Stimulated activated CD8-positive, alpha-beta memory T cell treated with anti-CD3 and anti-CD28 coated beads, Interleukin-4, amount 100 ng/mL, for 24 hours (primary cell): ENCODE data around the gene RBMS3.

Source experiments
- DNase-seq: peaks from one replicate; pipeline ENCODE4 v3.0.0-alpha.2; 2020; ENCODE audit warnings: low read depth

RBMS3 gene

GRCh38 chr3:29890801-29891200 is 609.9 kb downstream of the RBMS3 start:
- no peak for DNase-seq

- DNase-seq = no peak
Observed at GRCh38 chr3:29892976-29893554, 612.2 kb downstream of the RBMS3 start.

GRCh38 chr3:29896856-29897255 is 616.0 kb downstream of the RBMS3 start:
- DNase-seq = no peak

- no peak for DNase-seq
Observed at GRCh38 chr3:29898171-29898965, 617.5 kb downstream of the RBMS3 start.

GRCh38 chr3:29899021-29899420 is 618.1 kb downstream of the RBMS3 start:
- DNase-seq = no peak

GRCh38 chr3:29901097-29901496 is 620.2 kb downstream of the RBMS3 start:
- no peak for DNase-seq

GRCh38 chr3:29903600-29903999 is 622.7 kb downstream of the RBMS3 start:
- DNase-seq = no peak

GRCh38 chr3:29906906-29907305 is 626.0 kb downstream of the RBMS3 start:
- DNase-seq = no peak

- no peak for DNase-seq
Observed at GRCh38 chr3:29912600-29913288, 631.9 kb downstream of the RBMS3 start.

GRCh38 chr3:29914861-29915524 is 634.1 kb downstream of the RBMS3 start:
- DNase-seq = no peak

GRCh38 chr3:29919571-29919970 is 638.7 kb downstream of the RBMS3 start:
- DNase-seq = no peak

GRCh38 chr3:29922992-29923746 is 642.3 kb downstream of the RBMS3 start:
- no peak for DNase-seq

- no peak for DNase-seq
Observed at GRCh38 chr3:29924783-29925561, 644.1 kb downstream of the RBMS3 start.

GRCh38 chr3:29926378-29926777 is 645.5 kb downstream of the RBMS3 start:
- no peak for DNase-seq

- DNase-seq = no peak
Observed at GRCh38 chr3:29932696-29933325, 651.9 kb downstream of the RBMS3 start.

GRCh38 chr3:29933802-29934490 is 653.1 kb downstream of the RBMS3 start:
- no peak for DNase-seq

GRCh38 chr3:29934751-29935150 is 653.9 kb downstream of the RBMS3 start:
- no peak for DNase-seq

GRCh38 chr3:29936054-29936453 is 655.2 kb downstream of the RBMS3 start:
- no peak for DNase-seq

GRCh38 chr3:29936766-29937165 is 655.9 kb downstream of the RBMS3 start:
- no peak for DNase-seq

GRCh38 chr3:29937185-29937584 is 656.3 kb downstream of the RBMS3 start:
- no peak for DNase-seq
